ENCODE data around the gene AUH. TPM values are rescaled to one million over a fixed set of nuclear protein-coding genes. Genes with fewer than 3 reads are reported as not detected.

The AUH gene
- total RNA-seq, 1 donor from 2014 or later: 24.9 TPM

- Mint-ChIP-seq H3K9me3 (ENCODE audit: low read depth) (no peaks in the 10 kb centered on the region), H3K4me3 (ENCODE audit: low read depth) (no peak overlapping the region), H3K27ac (no peak overlapping the region), H3K4me1 (ENCODE audit: low read depth) (no peaks in the 10 kb centered on the region), H3K27me3 (no peaks in the 10 kb centered on the region), H3K36me3 (ENCODE audit: insufficient read depth) (peaks cover 14% of the 10 kb centered on the region)
- TF ChIP-seq, protein P1, sequence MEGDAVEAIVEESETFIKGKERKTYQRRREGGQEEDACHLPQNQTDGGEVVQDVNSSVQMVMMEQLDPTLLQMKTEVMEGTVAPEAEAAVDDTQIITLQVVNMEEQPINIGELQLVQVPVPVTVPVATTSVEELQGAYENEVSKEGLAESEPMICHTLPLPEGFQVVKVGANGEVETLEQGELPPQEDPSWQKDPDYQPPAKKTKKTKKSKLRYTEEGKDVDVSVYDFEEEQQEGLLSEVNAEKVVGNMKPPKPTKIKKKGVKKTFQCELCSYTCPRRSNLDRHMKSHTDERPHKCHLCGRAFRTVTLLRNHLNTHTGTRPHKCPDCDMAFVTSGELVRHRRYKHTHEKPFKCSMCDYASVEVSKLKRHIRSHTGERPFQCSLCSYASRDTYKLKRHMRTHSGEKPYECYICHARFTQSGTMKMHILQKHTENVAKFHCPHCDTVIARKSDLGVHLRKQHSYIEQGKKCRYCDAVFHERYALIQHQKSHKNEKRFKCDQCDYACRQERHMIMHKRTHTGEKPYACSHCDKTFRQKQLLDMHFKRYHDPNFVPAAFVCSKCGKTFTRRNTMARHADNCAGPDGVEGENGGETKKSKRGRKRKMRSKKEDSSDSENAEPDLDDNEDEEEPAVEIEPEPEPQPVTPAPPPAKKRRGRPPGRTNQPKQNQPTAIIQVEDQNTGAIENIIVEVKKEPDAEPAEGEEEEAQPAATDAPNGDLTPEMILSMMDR (IDR thresholded peaks at IDR 0.05; ENCODE audit: unreplicated experiment): no peak
- no peak for DNase-seq (ENCODE audit: low spot score, unreplicated experiment)
These were observed 69.9 kb downstream of the AUH start for GRCh38 chr9:91291866-91292265.

DNA sequence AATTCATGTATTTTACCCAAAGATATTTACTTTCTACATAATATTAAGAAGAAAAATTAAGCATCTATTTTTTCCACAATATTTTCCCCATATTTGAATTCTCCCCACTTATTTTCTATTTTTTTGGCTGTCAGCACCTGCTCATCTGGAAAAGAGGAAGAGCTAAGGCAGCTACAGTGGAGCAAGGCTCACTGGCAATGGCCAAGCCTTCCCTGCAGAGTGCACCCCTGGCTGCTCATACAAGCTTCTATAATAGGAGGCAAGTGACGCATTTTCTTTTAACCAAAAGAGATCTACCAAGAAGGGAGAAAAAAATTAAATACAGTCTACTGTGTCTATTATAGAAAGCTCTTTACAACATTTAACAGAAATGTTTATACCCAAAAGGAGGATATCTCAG is 72.5 kb downstream of the AUH start:
- H3K4me3 Mint-ChIP-seq (ENCODE audit: low read depth): no peak overlapping the region
- no peaks in the 10 kb centered on the region for H3K4me1 Mint-ChIP-seq (ENCODE audit: low read depth)
- DNase-seq (ENCODE audit: low spot score, unreplicated experiment): no peak
- peaks cover 8% of the 10 kb centered on the region for H3K9me3 Mint-ChIP-seq (ENCODE audit: low read depth)
- H3K27me3 Mint-ChIP-seq: no peaks in the 10 kb centered on the region
- H3K36me3 Mint-ChIP-seq (ENCODE audit: insufficient read depth): peaks cover 18% of the 10 kb centered on the region
- TF ChIP-seq, protein P1 (IDR thresholded peaks at IDR 0.05; ENCODE audit: unreplicated experiment): no peak
- no peak overlapping the region for H3K27ac Mint-ChIP-seq

DNA sequence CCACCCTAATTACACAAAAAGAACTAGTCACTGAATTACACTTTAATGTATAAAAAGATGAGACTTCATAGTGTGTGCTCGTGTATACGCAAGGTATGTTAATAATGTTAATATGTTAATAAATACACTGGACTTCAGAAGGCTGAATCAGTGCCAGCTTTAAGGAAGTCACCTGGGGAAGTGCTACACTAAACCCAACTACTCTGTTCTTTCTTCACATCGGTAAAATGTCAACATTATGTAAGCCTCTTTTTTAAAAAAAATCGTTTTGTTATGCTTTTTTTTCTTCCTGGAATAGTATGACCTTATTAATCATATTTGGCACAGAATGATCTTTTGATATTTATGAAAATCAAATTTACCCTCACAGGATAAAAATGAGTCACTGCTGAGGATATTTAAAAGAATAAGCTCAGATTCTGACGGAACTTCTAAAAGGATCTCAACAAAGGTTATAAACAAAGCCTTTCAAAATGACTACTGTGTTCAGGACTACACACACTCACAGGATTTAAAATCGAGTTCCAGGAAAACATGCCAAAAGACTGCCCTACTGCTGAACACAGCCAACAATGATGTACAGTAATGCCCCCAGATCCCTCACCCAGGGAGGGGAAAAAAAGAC is 75.9 kb downstream of the AUH start:
- Mint-ChIP-seq H3K4me3 (ENCODE audit: low read depth) (no peak overlapping the region), H3K9me3 (ENCODE audit: low read depth) (peaks cover 8% of the 10 kb centered on the region), H3K36me3 (ENCODE audit: insufficient read depth) (peaks cover 13% of the 10 kb centered on the region), H3K4me1 (ENCODE audit: low read depth) (no peaks in the 10 kb centered on the region), H3K27me3 (no peaks in the 10 kb centered on the region), H3K27ac (no peak overlapping the region)
- TF ChIP-seq, protein P1 (IDR thresholded peaks at IDR 0.05; ENCODE audit: unreplicated experiment): no peak
- no peak for DNase-seq (ENCODE audit: low spot score, unreplicated experiment)

GRCh38 chr9:91282292-91282691 is 79.4 kb downstream of the AUH start:
- H3K36me3 Mint-ChIP-seq (ENCODE audit: insufficient read depth): peaks cover 14% of the 10 kb centered on the region
- TF ChIP-seq, protein P1 (IDR thresholded peaks at IDR 0.05; ENCODE audit: unreplicated experiment): no peak
- no peak overlapping the region for H3K27ac Mint-ChIP-seq
- no peaks in the 10 kb centered on the region for H3K27me3 Mint-ChIP-seq
- DNase-seq (ENCODE audit: low spot score, unreplicated experiment): no peak
- H3K4me1 Mint-ChIP-seq (ENCODE audit: low read depth): no peaks in the 10 kb centered on the region
- H3K4me3 Mint-ChIP-seq (ENCODE audit: low read depth): no peak overlapping the region
- H3K9me3 Mint-ChIP-seq (ENCODE audit: low read depth): peaks cover 8% of the 10 kb centered on the region

DNA sequence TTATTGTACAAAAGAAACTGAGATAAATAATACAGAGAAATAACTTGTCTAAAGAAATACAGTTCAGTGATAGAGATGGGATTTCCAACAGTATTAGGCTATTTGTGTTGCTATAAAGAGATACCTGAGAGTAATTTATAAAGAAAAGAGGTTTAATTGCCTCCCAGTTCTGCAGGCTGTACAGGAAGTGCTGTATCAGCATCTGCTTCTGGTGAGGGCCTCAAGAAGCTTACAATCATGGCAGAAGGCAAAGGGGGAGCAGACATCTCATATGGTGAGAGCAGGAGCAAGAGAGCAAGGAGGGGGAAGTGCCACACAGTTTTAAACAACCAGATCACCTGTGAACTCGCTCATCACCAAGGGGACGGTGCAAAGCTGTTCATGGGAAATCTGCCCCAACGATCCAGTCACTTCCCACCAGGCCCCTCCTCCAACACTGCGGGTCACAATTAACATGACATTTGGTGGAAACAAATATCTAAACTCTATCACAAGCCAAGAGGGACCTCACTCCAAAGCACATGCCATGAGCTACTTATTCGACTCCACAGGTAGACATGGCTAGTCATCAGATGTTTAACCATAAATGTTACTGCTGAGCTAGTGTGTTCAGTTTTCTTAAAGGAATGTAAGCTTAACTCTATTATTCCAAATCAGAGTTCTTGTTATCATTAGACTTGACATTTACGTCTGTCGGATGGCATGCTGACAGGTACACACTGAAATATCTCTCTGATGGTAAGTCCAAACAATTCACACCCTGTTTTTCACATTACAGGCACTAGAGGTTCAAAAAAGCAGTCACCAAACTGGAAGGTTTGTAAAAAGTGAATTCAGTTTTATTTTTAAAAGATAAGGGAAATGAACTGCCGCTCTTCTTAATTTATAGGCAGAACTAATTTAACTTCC is 82.2 kb downstream of the AUH start:
- Mint-ChIP-seq H3K27me3 (no peaks in the 10 kb centered on the region), H3K9me3 (ENCODE audit: low read depth) (peaks cover 4% of the 10 kb centered on the region), H3K27ac (no peak overlapping the region), H3K4me1 (ENCODE audit: low read depth) (no peaks in the 10 kb centered on the region), H3K4me3 (ENCODE audit: low read depth) (no peak overlapping the region), H3K36me3 (ENCODE audit: insufficient read depth) (peaks cover 9% of the 10 kb centered on the region)
- no peak for DNase-seq (ENCODE audit: low spot score, unreplicated experiment)
- TF ChIP-seq, protein P1 (IDR thresholded peaks at IDR 0.05; ENCODE audit: unreplicated experiment): no peak

Measured in progenitor cell of endocrine pancreas (in vitro differentiated cells).